GM19455 (cell line): Measurements from ENCODE around the gene TMF1.

Experiments
- ATAC-seq: cut with Tn5 transposase; IDR thresholded peaks from one replicate; pipeline ENCODE4 v1.9.1; 2021; ENCODE audit not compliant: unreplicated experiment

TMF1 gene

GRCh38 chr3:69051756-69052471 lies at the start of gene TMF1:
Gene TMF1, minus strand, starts transcription at chr3:69052333. Its CDS starts 247 bp downstream, at chr3:69052086.
- peak; percentile 96 for ATAC-seq

- no peak for ATAC-seq
Observed at GRCh38 chr3:69099576-69099975, 47.4 kb upstream of the TMF1 start.

- no peak for ATAC-seq
Observed at GRCh38 chr3:69097407-69098086, 45.4 kb upstream of the TMF1 start.

GRCh38 chr3:69096299-69096698 lies 44.2 kb upstream of the TMF1 start:
- no peak for ATAC-seq

GRCh38 chr3:69095636-69096035 lies 43.5 kb upstream of the TMF1 start:
- no peak for ATAC-seq

GRCh38 chr3:69094467-69095205 lies 42.5 kb upstream of the TMF1 start:
- ATAC-seq, result no peak

GRCh38 chr3:69092030-69092516 lies 39.9 kb upstream of the TMF1 start:
- ATAC-seq, result peak; percentile 73

- no peak for ATAC-seq
Observed at GRCh38 chr3:69091389-69092029, 39.4 kb upstream of the TMF1 start.

GRCh38 chr3:69090021-69090420 lies 37.9 kb upstream of the TMF1 start:
- no peak for ATAC-seq

- ATAC-seq, result no peak
Observed at GRCh38 chr3:69088063-69088462, 35.9 kb upstream of the TMF1 start.

- ATAC-seq, result no peak
Observed at GRCh38 chr3:69087030-69087791, 35.1 kb upstream of the TMF1 start.

- no peak for ATAC-seq
Observed at GRCh38 chr3:69085833-69086722, 33.9 kb upstream of the TMF1 start.

- no peak for ATAC-seq
Observed at GRCh38 chr3:69085168-69085832, 33.2 kb upstream of the TMF1 start.

- peak; percentile 52 for ATAC-seq
Observed at GRCh38 chr3:69084326-69085167, 32.4 kb upstream of the TMF1 start, which contains the start of gene ARL6IP5. Gene ARL6IP5, plus strand, starts transcription at chr3:69084937. Its CDS starts 111 bp downstream, at chr3:69085048.

GRCh38 chr3:69082805-69083204 lies 30.7 kb upstream of the TMF1 start:
- ATAC-seq, result peak; percentile 42

- no peak for ATAC-seq
Observed at GRCh38 chr3:69082361-69082760, 30.2 kb upstream of the TMF1 start.

- ATAC-seq, result no peak
Observed at GRCh38 chr3:69081583-69082262, 29.6 kb upstream of the TMF1 start.
